Vagina (tissue), 2 donors: Measurements from ENCODE around the gene MAT2B. TPM values are rescaled to one million over a fixed set of nuclear protein-coding genes. Genes with fewer than 3 reads are reported as not detected.

Experiments
- DNase-seq, 2 donors: peaks; one replicate each; pipeline ENCODE4 v3.0.0-alpha.2; 2017; ENCODE audit errors: extremely low spot score in 2 of 2
- H3K27ac ChIP-seq: fragments of 200-600 bp; sonication (generic); one replicate; pipeline ENCODE4 v1.5.1; 2019
- H3K27me3 ChIP-seq: fragments of 200-600 bp; sonication (generic); one replicate; pipeline ENCODE4 v1.5.1; 2019
- H3K36me3 ChIP-seq, 2 donors: fragments of 200-600 bp; sonication (generic); one replicate each; pipeline ENCODE4 v1.5.1; 2017 to 2019
- H3K4me1 ChIP-seq: fragments of 200-600 bp; sonication (generic); one replicate; pipeline ENCODE4 v1.5.1; 2019
- H3K4me3 ChIP-seq, 2 donors: fragments of 200-600 bp; sonication (generic); 1 replicate in 1 of 2; 2 replicates in 1 of 2; pipeline ENCODE4 v1.5.1; 2016 to 2019
- H3K9me3 ChIP-seq: fragments of 200-600 bp; sonication (generic); one replicate; pipeline ENCODE4 v1.5.1; 2019
- CTCF ChIP-seq, 3 experiments: fragments of 450-650 bp in 2 of 3; fragments of 200-600 bp in 1 of 3; sonication (generic) in 1 of 3; IDR thresholded peaks; one replicate each; pipeline ENCODE4 v1.5.1; 2017 to 2019; ENCODE audit warnings: antibody characterized with exemption in 3 of 3, mild to moderate bottlenecking in 2 of 3, moderate library complexity in 2 of 3
- POLR2A ChIP-seq, 2 donors: fragments of 450-650 bp; IDR thresholded peaks; one replicate each; pipeline ENCODE4 v1.6.1; 2017; ENCODE audit warnings: antibody characterized with exemption in 2 of 2, mild to moderate bottlenecking in 2 of 2, moderate library complexity in 2 of 2
- POLR2AphosphoS5 ChIP-seq, 2 donors: sonication (generic); formaldehyde crosslinking; IDR thresholded peaks; one replicate each; pipeline ENCODE4 v1.9.0; 2017; ENCODE audit warnings: antibody characterized with exemption in 2 of 2, mild to moderate bottlenecking in 2 of 2, low read depth in 1 of 2; ENCODE audit not compliant: insufficient read depth in 1 of 2
- intact Hi-C: fragments of 100-400 bp; cut with DNase I; formaldehyde crosslinking; loops from one replicate; pipeline ENCODE4 v1.15.1; 2023
- total RNA-seq: library from RNA; depleted of rRNA; stranded (reverse); fragments of >200 nt; gene quantifications from one replicate; pipeline ENCODE4 v1.2.3, GENCODE V29; 2016

The MAT2B gene
- total RNA-seq, 1 donor from 2014 or later: 38.3 TPM

GRCh38 chr5:163566678-163567077 is 61.3 kb downstream of the MAT2B start:
- DNase-seq: no peak
- intact Hi-C loops: no loop called here
- TF ChIP-seq POLR2AphosphoS5 (IDR thresholded peaks at IDR 0.05; ENCODE audit: insufficient read depth in 1 of 2, low read depth in 1 of 2) (no peak), POLR2A (IDR thresholded peaks at IDR 0.05) (no peak), CTCF (IDR thresholded peaks at IDR 0.05) (no peak)
- Histone ChIP-seq H3K27ac (no peak overlapping the region), H3K4me3 (peak overlapping the region in 1 of 2 donors; percentile 36), H3K9me3 (no peaks in the 10 kb centered on the region), H3K4me1 (peaks cover 24% of the 10 kb centered on the region), H3K36me3 (no peaks in the 10 kb centered on the region), H3K27me3 (no peaks in the 10 kb centered on the region)

GRCh38 chr5:163567811-163568210 is 62.4 kb downstream of the MAT2B start:
- no peaks in the 10 kb centered on the region for H3K27me3 ChIP-seq
- no peak for TF ChIP-seq POLR2AphosphoS5 (IDR thresholded peaks at IDR 0.05; ENCODE audit: insufficient read depth in 1 of 2, low read depth in 1 of 2)
- no peak for TF ChIP-seq CTCF (IDR thresholded peaks at IDR 0.05)
- TF ChIP-seq POLR2A (IDR thresholded peaks at IDR 0.05): no peak

More at GRCh38 chr5:163567811-163568210, 62.4 kb downstream of the MAT2B start:
- no peaks in the 10 kb centered on the region for H3K36me3 ChIP-seq
- DNase-seq: no peak
- no peak overlapping the region for H3K27ac ChIP-seq
- H3K4me1 ChIP-seq: peaks cover 28% of the 10 kb centered on the region
- H3K4me3 ChIP-seq: no peak overlapping the region
- no peaks in the 10 kb centered on the region for H3K9me3 ChIP-seq
- intact Hi-C loops: no loop called here

Other genes with a start within 250 kb of the MAT2B start
- 53.0 TPM for gene CCNG1, start 68.0 kb upstream of the MAT2B start, total RNA-seq
- gene NUDCD2, start 45.5 kb upstream of the MAT2B start, total RNA-seq: 4.4 TPM
- gene HMMR, start 45.0 kb upstream of the MAT2B start, total RNA-seq: 9.3 TPM